SK-N-MC (cell line): ENCODE results near the gene YLPM1.

Source experiments
- EZH2 ChIP-seq: fragments of 200-600 bp; sonication (generic); IDR thresholded peaks from one replicate; pipeline ENCODE4 v1.6.1; 2017; ENCODE audit warnings: antibody characterized with exemption
- POLR2AphosphoS5 ChIP-seq: IDR thresholded peaks from 2 replicates; pipeline ENCODE4 v1.6.1; 2012; ENCODE audit warnings: mild to moderate bottlenecking, low read depth, low read length, borderline replicate concordance

DNA sequence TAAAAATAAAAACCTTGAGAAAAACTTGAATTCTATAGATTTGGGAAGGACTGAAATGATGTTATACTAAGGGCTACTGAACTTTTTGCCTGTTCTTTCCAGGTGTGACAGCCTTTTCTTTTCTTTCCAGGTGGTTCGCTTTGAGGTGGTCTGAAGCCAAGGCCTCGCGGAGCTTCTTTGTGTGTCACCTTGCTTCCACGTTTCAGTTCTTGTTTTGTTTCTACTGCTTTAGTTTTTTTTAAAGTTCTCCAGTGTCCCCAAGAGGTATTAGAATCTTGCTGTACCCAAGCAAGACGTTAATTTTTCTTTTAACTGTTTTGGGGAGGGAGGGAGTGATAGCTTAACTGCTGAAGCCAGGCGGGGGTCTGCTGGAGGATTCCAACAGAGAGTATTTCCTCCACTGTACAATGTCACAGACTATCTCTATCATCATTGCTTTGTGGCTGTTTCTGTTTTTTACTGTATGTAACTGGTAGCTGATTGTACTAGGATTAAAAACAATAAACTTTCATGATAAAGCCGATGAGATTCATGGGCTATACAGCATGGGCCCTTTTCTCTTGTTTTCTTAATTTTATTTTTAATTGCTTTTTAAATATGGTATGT, 72.6 kb downstream of the YLPM1 start:
- TF ChIP-seq POLR2AphosphoS5 (no peak), EZH2 (no peak)
